CD4-positive, alpha-beta T cell (primary cell): ENCODE results near the gene WNK2. TPM values are rescaled to one million over a fixed set of nuclear protein-coding genes. Genes with fewer than 3 reads are reported as not detected.

Source experiments
- ATAC-seq: fragments of 200-7000 bp; cut with Tn5 transposase; one replicate; pipeline ENCODE4 v1.10.0; 2022; ENCODE audit warnings: mild to moderate bottlenecking; ENCODE audit not compliant: poor library complexity
- CTCF ChIA-PET: fragments of 350-600 bp; sonication (Branson Sonifier 250); formaldehyde crosslinking; loops from one replicate; lab custom pipeline; 2021; ENCODE audit warnings: antibody characterized with exemption, inconsistent platforms; lab: Charles Lee
- POLR2A ChIA-PET: fragments of 350-600 bp; sonication (Branson Sonifier 250); formaldehyde crosslinking; loops from one replicate; lab custom pipeline; 2021; ENCODE audit warnings: antibody characterized with exemption, inconsistent platforms; lab: Charles Lee
- DNase-seq, 14 experiments: peaks; one replicate each; pipeline ENCODE4 v3.0.0-alpha.2; 2013 to 2020; ENCODE audit warnings: mixed read lengths in 2 of 14
- H3K27ac ChIP-seq, 2 donors: one replicate each; pipeline versions ENCODE4 v1.5.1 to v1.7.0; 2013; ENCODE audit warnings: low read length in 2 of 2, low read depth in 1 of 2, mild to moderate bottlenecking in 1 of 2
- H3K27me3 ChIP-seq, 2 experiments: 1 replicate in 1 of 2; 2 replicates in 1 of 2; pipeline versions ENCODE4 v1.6.1 to v1.7.0; 2013; ENCODE audit warnings: low read length in 2 of 2, control low read depth in 1 of 2, mild to moderate bottlenecking in 1 of 2, moderate library complexity in 1 of 2; ENCODE audit not compliant: insufficient read depth in 2 of 2, control insufficient read depth in 1 of 2
- H3K36me3 ChIP-seq: one replicate; pipeline ENCODE4 v1.6.1; 2013; ENCODE audit warnings: low read length, control low read depth; ENCODE audit not compliant: insufficient read depth
- H3K4me1 ChIP-seq: one replicate; pipeline ENCODE4 v1.6.1; 2013; ENCODE audit warnings: low read length, control low read depth; ENCODE audit not compliant: insufficient read depth
- H3K4me3 ChIP-seq: one replicate; pipeline ENCODE4 v1.5.1; 2013; ENCODE audit warnings: mild to moderate bottlenecking, low read length, moderate library complexity
- H3K9me3 ChIP-seq, 2 experiments: 1 replicate in 1 of 2; 2 replicates in 1 of 2; pipeline versions ENCODE4 v1.6.1 to v1.7.0; 2013; ENCODE audit warnings: low read length in 2 of 2, mild to moderate bottlenecking in 2 of 2, control low read depth in 1 of 2, moderate library complexity in 1 of 2; ENCODE audit not compliant: control insufficient read depth in 1 of 2, insufficient read depth in 1 of 2
- H3K27ac Mint-ChIP-seq: one replicate; pipeline ENCODE4 v1.8.0; 2020; ENCODE audit warnings: mixed read lengths
- H3K27me3 Mint-ChIP-seq: one replicate; pipeline ENCODE4 v1.8.0; 2021; ENCODE audit warnings: mixed read lengths
- H3K36me3 Mint-ChIP-seq: one replicate; pipeline ENCODE4 v1.8.0; 2021; ENCODE audit warnings: low read depth, mixed read lengths
- H3K4me1 Mint-ChIP-seq: one replicate; pipeline ENCODE4 v1.8.0; 2021; ENCODE audit warnings: low read depth, mixed read lengths
- H3K4me3 Mint-ChIP-seq: one replicate; pipeline ENCODE4 v1.8.0; 2020; ENCODE audit warnings: mild to moderate bottlenecking, mixed read lengths
- H3K9me3 Mint-ChIP-seq: one replicate; pipeline ENCODE4 v1.8.0; 2020; ENCODE audit warnings: mixed read lengths
- intact Hi-C, 2 experiments: fragments of 100-400 bp; cut with DNase I in 1 of 2; cut with micrococcal nuclease in 1 of 2; formaldehyde crosslinking; loops; one replicate each; pipeline versions ENCODE4 v1.15.1 to v1.9.0; 2023 to 2025; cut with DNase I, micrococcal nuclease
- total RNA-seq, 174 experiments: library from RNA in 2 of 174; stranded (reverse) in 2 of 174; gene quantifications; one replicate each; pipeline ENCODE4 v1.2.3 and lab custom pipeline; 2021 to 2026
- TF ChIP-seq, protein P1 (sequence below): fragments of 200-600 bp; IDR thresholded peaks from one replicate; pipeline ENCODE4 v1.8.0; 2022; ENCODE audit warnings: antibody characterized with exemption, mild to moderate bottlenecking

WNK2 gene
- total RNA-seq, 2 experiments from 2014 or later, result 0.19 to 0.22 TPM

DNA sequence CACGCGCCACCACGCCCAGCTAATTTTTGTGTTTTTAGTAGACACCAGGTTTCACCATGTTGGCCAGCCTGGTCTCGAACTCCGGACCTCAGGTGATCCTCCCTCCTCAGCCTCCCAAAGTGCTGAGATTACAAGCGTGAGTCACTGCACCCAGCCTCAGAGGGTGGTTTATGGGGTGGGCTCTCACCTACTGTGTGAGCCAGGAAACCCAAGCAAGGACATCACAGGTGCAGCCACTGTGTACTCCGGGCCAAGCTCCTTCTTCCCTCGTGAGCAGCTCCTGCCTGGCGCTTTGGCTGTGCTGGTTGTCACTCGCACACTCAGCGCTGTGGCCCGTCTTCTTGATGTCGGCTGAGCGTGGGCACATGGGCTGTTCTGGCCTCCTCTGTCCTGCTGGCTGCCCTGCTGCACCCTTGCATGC is 70.1 kb downstream of the WNK2 start:
- Histone ChIP-seq H3K27me3 (no peaks in the 10 kb centered on the region), H3K27ac (no peak overlapping the region), H3K36me3 (no peaks in the 10 kb centered on the region), H3K9me3 (no peaks in the 10 kb centered on the region), H3K4me1 (no peaks in the 10 kb centered on the region), H3K4me3 (no peak overlapping the region)
- TF ChIP-seq, protein P1, sequence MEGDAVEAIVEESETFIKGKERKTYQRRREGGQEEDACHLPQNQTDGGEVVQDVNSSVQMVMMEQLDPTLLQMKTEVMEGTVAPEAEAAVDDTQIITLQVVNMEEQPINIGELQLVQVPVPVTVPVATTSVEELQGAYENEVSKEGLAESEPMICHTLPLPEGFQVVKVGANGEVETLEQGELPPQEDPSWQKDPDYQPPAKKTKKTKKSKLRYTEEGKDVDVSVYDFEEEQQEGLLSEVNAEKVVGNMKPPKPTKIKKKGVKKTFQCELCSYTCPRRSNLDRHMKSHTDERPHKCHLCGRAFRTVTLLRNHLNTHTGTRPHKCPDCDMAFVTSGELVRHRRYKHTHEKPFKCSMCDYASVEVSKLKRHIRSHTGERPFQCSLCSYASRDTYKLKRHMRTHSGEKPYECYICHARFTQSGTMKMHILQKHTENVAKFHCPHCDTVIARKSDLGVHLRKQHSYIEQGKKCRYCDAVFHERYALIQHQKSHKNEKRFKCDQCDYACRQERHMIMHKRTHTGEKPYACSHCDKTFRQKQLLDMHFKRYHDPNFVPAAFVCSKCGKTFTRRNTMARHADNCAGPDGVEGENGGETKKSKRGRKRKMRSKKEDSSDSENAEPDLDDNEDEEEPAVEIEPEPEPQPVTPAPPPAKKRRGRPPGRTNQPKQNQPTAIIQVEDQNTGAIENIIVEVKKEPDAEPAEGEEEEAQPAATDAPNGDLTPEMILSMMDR, result no peak
- no peaks in the 10 kb centered on the region for H3K9me3 Mint-ChIP-seq
- H3K27me3 Mint-ChIP-seq, result no peaks in the 10 kb centered on the region
- no peak for ATAC-seq
- ChIA-PET POLR2A (no interaction called here), CTCF (no interaction called here)
- no peak overlapping the region for H3K27ac Mint-ChIP-seq
- no peaks in the 10 kb centered on the region for H3K36me3 Mint-ChIP-seq
- no peak overlapping the region for H3K4me3 Mint-ChIP-seq
- intact Hi-C loops, result no loop called here
- no peaks in the 10 kb centered on the region for H3K4me1 Mint-ChIP-seq
- DNase-seq, result peak in 1 of 14 experiments; percentile 16

DNA sequence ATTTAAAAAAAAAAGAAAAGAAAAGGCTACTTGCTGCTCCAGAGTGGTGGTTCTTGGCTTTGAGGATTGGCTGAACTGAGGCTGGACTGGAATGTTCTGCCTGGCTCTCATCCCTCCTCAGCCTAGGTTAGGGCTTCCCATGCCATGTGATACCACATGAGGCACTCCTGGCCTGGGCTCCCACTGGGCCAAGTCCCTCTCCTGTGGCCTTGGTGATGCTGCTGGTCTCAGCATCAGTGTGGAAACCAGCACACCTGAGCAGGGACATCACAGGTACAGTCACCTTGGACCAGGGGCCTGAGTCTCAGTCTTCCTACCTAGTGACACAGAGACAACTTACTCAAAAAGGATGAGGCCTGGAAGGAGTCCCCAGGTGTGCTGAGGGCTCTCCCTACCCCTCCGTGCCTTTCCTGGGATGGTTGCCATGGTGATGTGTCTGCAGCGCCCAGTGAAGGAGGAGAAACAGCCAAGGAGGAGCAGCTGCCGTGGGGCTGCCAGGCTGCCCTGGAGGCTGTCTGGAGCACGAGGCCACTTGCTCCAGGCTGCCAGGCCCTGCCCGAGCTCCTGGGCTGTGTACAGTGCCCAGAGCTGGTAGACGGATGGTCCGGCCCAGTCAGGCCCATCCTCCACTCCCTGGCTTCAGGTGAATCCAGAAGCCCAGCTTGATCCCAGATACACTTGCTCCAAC is 71.0 kb downstream of the WNK2 start:
- Mint-ChIP-seq H3K9me3 (no peaks in the 10 kb centered on the region), H3K27ac (no peak overlapping the region), H3K4me3 (no peak overlapping the region), H3K27me3 (no peaks in the 10 kb centered on the region), H3K4me1 (no peaks in the 10 kb centered on the region), H3K36me3 (no peaks in the 10 kb centered on the region)
- TF ChIP-seq, protein P1, result no peak
- H3K9me3 ChIP-seq, result no peaks in the 10 kb centered on the region
- no peaks in the 10 kb centered on the region for H3K36me3 ChIP-seq
- H3K4me3 ChIP-seq, result no peak overlapping the region
- no peaks in the 10 kb centered on the region for H3K4me1 ChIP-seq
- H3K27me3 ChIP-seq, result no peaks in the 10 kb centered on the region
- ATAC-seq, result no peak
- ChIA-PET POLR2A (no interaction called here), CTCF (no interaction called here)
- no peak overlapping the region for H3K27ac ChIP-seq
- intact Hi-C loops, result no loop called here
- peak in 2 of 14 experiments; percentile 5 to 11 for DNase-seq

DNA sequence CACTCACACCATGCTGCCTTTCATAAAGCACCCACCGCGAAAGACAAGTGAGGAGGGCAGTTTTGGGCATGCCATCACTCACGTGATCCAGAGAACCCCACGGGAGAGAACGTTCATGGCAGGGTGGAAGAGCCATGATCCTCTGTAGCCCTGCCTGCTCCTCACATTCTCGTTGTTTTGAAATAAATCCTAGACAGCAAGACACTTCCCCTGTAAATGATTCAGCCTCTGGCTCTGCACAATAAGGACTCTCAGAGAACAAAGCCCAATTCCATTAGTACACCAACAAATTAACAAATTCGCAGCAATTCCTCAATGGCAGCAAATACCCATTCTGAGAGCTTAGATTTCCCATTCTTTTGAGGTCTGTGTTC is 71.5 kb downstream of the WNK2 start:
- Histone ChIP-seq H3K9me3 (no peaks in the 10 kb centered on the region), H3K27me3 (no peaks in the 10 kb centered on the region), H3K27ac (no peak overlapping the region), H3K36me3 (no peaks in the 10 kb centered on the region), H3K4me3 (no peak overlapping the region), H3K4me1 (no peaks in the 10 kb centered on the region)
- no peak overlapping the region for H3K27ac Mint-ChIP-seq
- ChIA-PET CTCF (no interaction called here), POLR2A (no interaction called here)
- H3K4me3 Mint-ChIP-seq, result no peak overlapping the region
- TF ChIP-seq, protein P1, result no peak
- H3K4me1 Mint-ChIP-seq, result no peaks in the 10 kb centered on the region
- intact Hi-C loops, result no loop called here
- DNase-seq (no peak), ATAC-seq (no peak)
- no peaks in the 10 kb centered on the region for H3K9me3 Mint-ChIP-seq
- no peaks in the 10 kb centered on the region for H3K36me3 Mint-ChIP-seq
- no peaks in the 10 kb centered on the region for H3K27me3 Mint-ChIP-seq
